ENCODE data around the gene KLHDC4.

GRCh38 chr16:87692176-87692575 is 73.6 kb downstream of the KLHDC4 start:
- TF ChIP-seq CTCF (IDR thresholded peaks at IDR 0.05; ENCODE audit: low read length), result no peak
- no peak for TF ChIP-seq EZH2 (optimal IDR thresholded peaks at IDR 0.05; ENCODE audit: low read depth, low read length)

Measured in MM.1S (cell line).